Stimulated activated CD4-positive, alpha-beta T cell treated with anti-CD3 and anti-CD28 coated beads, Interleukin-1b, Interleukin-23, amount 100 ng/mL, for 4 hours (primary cell): Measurements from ENCODE around the gene CBLN3.
"Not testable (repeated sequence)": the region's sequence is repeated elsewhere in the genome, so short reads cannot be mapped to it uniquely, and the experiment has no call there.

Source experiments
- DNase-seq, 2 donors: peaks; one replicate each; pipeline ENCODE4 v3.0.0-alpha.2; 2020; ENCODE audit warnings: low read depth in 2 of 2

Gene CBLN3

DNA sequence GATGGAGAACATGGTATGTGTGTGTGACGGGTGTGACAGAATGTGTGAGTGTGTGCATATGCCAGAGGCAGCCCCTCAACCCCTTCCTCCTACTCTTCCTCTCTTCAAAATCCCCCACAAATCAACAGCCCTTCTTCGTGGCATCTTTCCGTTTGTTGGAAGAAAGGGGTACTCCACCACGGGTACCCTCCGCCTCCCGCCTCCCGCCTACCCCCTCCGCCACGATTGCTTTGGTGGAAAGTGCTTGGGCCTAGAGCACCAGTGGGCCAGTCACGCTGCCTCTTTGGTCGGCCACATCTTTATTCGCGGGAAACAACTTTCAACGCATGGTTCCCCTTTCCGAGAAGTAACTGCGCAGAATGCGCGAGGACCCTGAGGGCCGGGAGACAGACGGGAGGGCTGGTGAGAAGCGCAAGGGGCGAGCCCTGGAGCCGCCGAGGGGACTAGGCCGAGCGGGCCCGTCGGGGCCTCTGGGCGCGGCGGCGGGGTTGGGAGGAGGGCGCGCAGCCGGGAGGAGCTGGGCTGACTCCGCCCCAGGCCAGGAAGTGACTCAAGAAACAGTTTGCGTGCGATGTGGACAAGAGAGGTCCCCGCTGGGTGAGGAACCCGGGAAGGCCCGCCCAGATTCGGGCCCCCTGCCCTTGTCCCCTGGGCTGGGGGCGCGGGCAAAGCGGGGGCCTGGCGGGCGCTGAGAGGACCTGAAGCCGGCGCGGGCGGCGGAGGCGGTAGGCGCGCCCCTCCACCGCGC lies at the start of gene CBLN3, which contains the start of gene KHNYN:
Gene CBLN3 (minus strand): TSS at position 274 of the 748 bp plus-strand sequence. CDS start 614 bp downstream, outside the sequence.
Gene KHNYN (plus strand): TSS at position 560 of the 748 bp plus-strand sequence. CDS start 777 bp downstream, outside the sequence.
- DNase-seq, result peak; percentile 76 to 81

GRCh38 chr14:24475261-24475660 lies 45.8 kb upstream of the CBLN3 start:
- DNase-seq, result no peak

- no peak for DNase-seq
Measured at GRCh38 chr14:24473211-24473610, 43.7 kb upstream of the CBLN3 start.

- not testable (repeated sequence) for DNase-seq
Measured at GRCh38 chr14:24470450-24470849, 41.0 kb upstream of the CBLN3 start.

DNA sequence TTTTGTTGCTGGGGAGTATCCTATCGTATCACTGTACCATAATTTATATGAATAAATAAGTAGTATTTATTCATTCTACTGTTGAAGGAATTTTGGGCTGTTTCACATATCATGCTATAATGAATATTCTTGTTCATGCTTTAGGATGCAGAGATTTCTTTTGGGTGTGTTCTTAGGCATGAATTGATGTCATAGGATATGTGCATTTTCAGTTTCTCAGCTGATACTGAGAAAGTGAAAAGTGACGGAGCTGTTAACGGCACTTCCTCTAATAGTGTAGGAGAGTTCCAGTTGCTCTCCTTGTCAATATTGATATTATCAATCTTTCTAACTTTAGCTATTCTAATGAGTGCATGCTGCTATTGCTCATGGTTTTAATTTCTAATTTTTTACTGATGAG lies 36.3 kb upstream of the CBLN3 start:
- no peak for DNase-seq

DNA sequence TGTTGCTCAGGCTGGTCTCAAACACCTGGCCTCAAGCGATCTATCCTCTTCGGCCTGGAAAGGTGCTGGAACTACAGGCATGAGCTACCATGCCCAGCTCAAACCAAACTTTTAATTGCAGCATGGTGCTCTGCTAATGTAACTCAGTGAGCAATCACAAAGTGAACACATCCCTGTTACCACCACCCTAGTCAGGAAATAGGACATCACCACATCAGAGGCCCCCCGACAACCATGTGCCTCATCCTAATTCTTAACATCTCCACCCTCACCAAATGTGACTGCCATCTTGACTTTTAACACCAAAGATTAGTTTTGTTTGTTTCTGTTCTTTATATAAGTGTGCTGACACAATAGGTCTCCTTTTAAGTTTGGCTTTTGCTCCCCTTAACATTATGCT lies 35.9 kb upstream of the CBLN3 start:
- DNase-seq, result no peak

DNA sequence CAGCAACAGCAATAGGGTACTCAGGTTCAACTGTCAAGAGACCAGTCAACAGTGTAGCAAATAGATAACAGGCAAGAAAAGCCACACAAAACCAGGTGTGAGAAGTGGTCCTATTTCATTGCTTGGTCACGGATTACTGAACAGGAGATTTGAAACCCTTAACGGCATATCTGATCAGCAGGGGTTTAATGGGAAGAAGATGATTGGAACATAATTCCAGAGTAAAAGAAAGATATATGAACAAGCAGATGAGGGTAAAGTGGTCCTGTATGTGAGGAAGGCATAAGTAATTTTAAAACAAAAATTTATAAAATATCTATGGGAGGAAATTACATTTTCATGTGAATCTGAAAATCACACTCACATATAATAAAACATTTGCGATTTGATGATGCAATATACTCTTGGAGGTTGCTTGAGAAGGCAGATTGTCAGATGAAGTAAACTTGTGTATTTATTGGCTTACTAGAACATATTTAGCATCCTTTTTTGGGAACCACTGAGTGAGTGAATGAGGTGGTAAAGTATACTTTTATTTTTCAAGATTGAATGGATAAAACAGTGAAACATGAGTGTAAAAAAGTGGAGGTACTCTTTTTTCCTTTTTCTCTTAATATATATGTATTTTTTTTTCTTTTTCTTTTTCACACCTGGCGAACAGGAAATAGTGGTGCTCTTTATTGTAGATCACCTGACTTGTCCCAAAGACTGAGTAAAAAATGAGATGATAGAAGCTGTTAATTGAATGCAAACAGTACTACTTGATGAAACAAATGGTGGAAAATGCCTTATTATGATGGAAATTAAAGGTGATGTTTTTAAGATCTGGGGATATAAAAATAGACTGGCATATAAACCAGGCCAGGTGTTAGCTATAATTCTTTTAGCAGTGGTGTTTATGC lies 34.7 kb upstream of the CBLN3 start:
- no peak for DNase-seq

GRCh38 chr14:24463017-24463883 lies 33.8 kb upstream of the CBLN3 start:
- no peak for DNase-seq

DNA sequence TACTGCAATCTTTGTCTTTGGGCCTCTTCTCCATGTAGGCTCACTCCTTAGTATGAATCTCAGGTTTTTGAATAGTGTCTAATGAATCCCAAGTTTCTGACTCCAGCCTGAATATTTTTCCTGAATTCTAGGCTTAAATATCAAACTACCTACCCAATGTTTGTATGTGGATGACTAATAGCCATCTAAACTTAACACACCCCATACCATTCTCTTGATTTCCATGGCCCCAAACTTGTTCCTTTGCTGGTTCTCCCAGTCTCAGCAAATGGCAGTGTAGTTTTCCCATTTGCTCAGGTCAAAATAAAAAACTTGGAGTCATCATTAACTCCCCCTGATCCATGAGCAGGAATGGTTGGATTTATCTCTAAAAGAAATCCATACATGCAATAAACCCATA lies 31.9 kb upstream of the CBLN3 start:
- no peak for DNase-seq

DNA sequence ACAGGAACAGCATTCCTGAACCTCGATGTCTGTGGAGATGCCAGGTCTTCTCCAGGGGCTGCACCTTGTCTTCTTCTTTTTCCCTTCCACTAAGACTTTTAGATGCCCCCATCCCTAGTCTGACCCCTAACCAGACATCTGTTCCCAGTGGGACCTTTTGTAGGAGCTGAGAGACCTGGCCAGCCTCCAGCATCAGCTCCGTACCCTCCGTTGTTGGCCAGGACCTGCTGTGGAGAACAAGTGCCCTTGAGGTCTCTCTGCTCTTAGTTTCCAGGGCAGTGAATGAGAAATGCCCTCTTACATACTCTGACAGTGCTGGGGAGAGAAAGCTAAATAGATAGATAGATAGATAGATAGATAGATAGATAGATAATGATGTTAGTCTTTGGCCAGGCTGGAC lies 29.9 kb upstream of the CBLN3 start:
- no peak for DNase-seq

GRCh38 chr14:24458736-24459135 lies 29.3 kb upstream of the CBLN3 start:
- DNase-seq, result no peak

GRCh38 chr14:24456980-24457379 lies 27.5 kb upstream of the CBLN3 start:
- no peak for DNase-seq

- DNase-seq, result not testable (repeated sequence)
Measured at GRCh38 chr14:24450828-24451227, 21.4 kb upstream of the CBLN3 start.

DNA sequence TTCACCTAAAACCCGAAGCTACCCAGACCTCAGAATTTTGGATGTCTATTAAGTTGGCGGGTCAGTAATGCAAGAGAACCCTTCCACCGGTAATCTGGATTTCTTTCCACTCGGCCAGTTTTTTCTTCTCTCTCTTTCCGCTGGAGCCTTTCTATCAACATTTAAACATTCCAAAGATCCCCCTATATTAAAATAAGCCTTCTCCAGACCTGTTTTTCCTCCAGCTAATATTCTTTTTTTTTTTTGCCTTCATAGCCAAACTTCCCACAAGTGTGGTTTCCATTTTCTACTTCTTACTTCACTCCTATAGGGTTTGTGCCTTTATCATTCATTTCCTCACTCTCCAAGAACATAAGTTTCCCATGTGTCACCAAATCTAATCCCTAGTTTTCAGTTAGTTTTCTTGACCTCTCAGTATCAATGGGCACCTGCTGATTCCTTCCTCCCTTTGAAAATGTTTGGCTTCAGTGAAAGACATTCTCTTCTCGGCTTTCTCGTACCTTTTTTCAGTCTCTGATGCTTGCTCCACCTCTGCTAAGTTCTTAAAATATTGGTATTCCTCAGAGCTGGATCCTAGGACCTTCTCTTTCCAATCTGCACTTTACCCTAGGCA lies 13.7 kb upstream of the CBLN3 start:
- no peak for DNase-seq

GRCh38 chr14:24442240-24443052 lies 13.0 kb upstream of the CBLN3 start, which contains the start of gene SDR39U1:
SDR39U1 (minus strand) TSS chr14:24442776; CDS start chr14:24442769, 7 bp downstream.
- DNase-seq, result peak; percentile 83 to 93

- no peak for DNase-seq
Measured at GRCh38 chr14:24441904-24442239, 12.4 kb upstream of the CBLN3 start.

DNA sequence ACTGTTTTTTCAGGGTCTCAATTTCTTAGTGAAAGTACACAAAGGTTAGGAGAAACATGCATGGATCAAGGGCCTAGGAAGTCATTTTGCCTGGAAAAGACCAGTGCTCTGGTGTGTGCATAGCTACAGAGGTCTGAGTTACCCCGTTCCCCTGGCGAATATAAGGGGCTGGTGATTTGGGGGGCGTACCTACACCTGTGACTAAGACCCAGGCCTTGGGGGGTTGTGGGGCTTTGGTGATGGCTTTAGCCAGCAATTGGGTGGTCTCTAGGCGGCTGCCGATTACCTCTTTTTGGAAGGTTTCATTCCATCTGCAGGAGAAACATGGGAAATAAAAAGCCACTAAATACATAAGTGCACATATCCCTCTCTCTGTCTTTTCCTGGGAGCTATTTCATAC lies 12.0 kb upstream of the CBLN3 start:
- DNase-seq, result no peak

DNA sequence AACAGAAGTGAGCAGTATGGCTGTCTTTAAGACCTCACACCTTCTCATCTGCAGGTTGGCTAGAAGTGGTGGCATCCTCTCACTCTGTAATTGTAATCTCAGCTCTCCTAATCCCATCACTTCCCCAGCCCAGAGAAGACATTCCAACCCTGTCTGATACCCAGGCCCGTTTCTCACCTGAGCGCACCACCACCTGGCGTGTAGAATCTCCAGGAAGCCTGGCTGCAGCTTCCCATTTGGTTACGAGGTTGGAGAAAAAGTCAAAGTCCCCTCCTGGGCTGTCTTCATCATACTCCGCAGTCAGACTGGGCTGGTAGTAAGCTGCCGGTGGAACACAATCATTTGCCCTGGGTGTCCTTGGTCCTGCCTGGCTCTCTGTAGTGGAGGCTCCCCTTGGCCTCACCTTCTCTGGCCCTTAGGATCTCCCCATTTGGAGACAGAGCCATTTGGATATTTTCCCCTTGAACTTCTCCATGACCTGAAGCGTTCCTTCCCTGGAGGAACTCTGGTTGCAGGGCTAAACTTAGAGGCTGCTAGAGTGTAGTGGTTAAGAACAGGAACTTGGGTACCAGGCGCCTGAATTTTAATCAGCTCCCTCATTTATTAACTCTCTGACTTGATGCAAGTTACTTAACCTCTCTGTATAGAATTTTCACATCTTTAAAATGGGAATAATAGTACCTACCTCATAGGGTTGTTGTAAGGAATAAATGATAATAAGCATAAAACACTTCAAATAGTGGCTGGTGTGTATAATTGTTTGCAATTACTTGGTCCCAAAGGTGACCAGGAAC lies 11.3 kb upstream of the CBLN3 start:
- no peak for DNase-seq

- no peak for DNase-seq
Measured at GRCh38 chr14:24439830-24440605, 10.6 kb upstream of the CBLN3 start.
